GM23338 (cell line): ENCODE measurements around the gene MEGF9. TPM values are rescaled to one million over a fixed set of nuclear protein-coding genes. Genes with fewer than 3 reads are reported as not detected.

Source experiments
- ATAC-seq: fragments of 200-7000 bp; cut with Tn5 transposase; 3 replicates; pipeline ENCODE4 v1.9.1; 2020
- DNase-seq: peaks from one replicate; pipeline ENCODE4 v3.0.0-alpha.2; 2015; ENCODE audit warnings: low spot score
- H2AFZ ChIP-seq: fragments of 200-600 bp; sonication (generic); 2 replicates; pipeline ENCODE4 v1.8.0; 2016; ENCODE audit warnings: antibody characterized with exemption, mild to moderate bottlenecking, moderate library complexity
- H3F3A ChIP-seq: fragments of 200-600 bp; sonication (generic); replicated peaks from 2 replicates; pipeline ENCODE4 v1.8.0; 2017; ENCODE audit warnings: antibody characterized with exemption, mixed run types, low read depth
- H3K27ac ChIP-seq: fragments of 200-600 bp; sonication (generic); 2 replicates; pipeline ENCODE4 v1.6.1; 2016; ENCODE audit warnings: low read depth
- H3K27me3 ChIP-seq: fragments of 200-600 bp; sonication (generic); 2 replicates; pipeline ENCODE4 v1.8.0; 2016; ENCODE audit warnings: mild to moderate bottlenecking, mixed run types, moderate library complexity; ENCODE audit not compliant: insufficient read depth
- H3K36me3 ChIP-seq: fragments of 200-600 bp; sonication (generic); 2 replicates; pipeline ENCODE4 v1.8.0; 2016; ENCODE audit warnings: mild to moderate bottlenecking; ENCODE audit not compliant: insufficient read depth
- H3K4me1 ChIP-seq: fragments of 200-600 bp; sonication (generic); 2 replicates; pipeline ENCODE4 v1.8.0; 2016; ENCODE audit warnings: mild to moderate bottlenecking, moderate library complexity; ENCODE audit not compliant: insufficient read depth
- H3K4me2 ChIP-seq: fragments of 200-600 bp; sonication (generic); 2 replicates; pipeline ENCODE4 v1.7.1; 2017; ENCODE audit warnings: mixed run types
- H3K4me3 ChIP-seq: fragments of 200-600 bp; sonication (generic); 2 replicates; pipeline ENCODE4 v1.6.1; 2016; ENCODE audit warnings: mixed run types
- H3K79me2 ChIP-seq: fragments of 200-600 bp; sonication (generic); replicated peaks from 2 replicates; pipeline ENCODE4 v1.8.0; 2017; ENCODE audit warnings: mild to moderate bottlenecking; ENCODE audit not compliant: insufficient read depth
- H3K9me2 ChIP-seq: fragments of 200-600 bp; sonication (generic); 2 replicates; pipeline ENCODE4 v1.8.0; 2017; ENCODE audit not compliant: insufficient read depth
- H4K20me1 ChIP-seq: fragments of 200-600 bp; sonication (generic); replicated peaks from 2 replicates; pipeline ENCODE4 v1.8.0; 2017; ENCODE audit warnings: mild to moderate bottlenecking; ENCODE audit not compliant: insufficient read depth
- H3K27ac Mint-ChIP-seq: 2 replicates; pipeline ENCODE4 v1.8.0; 2020; ENCODE audit warnings: inconsistent platforms, mild to moderate bottlenecking, moderate library complexity, mixed read lengths
- H3K27me3 Mint-ChIP-seq: 3 replicates; pipeline ENCODE4 v1.8.0; 2022; ENCODE audit warnings: low read depth, mild to moderate bottlenecking, moderate library complexity, mixed read lengths, inconsistent platforms; ENCODE audit not compliant: insufficient read depth, poor library complexity
- H3K36me3 Mint-ChIP-seq: 3 replicates; pipeline ENCODE4 v1.8.0; 2021; ENCODE audit warnings: low read depth, mild to moderate bottlenecking, inconsistent platforms, moderate library complexity, mixed read lengths
- H3K4me1 Mint-ChIP-seq: 3 replicates; pipeline ENCODE4 v1.8.0; 2020; ENCODE audit warnings: mild to moderate bottlenecking, inconsistent platforms, mixed read lengths
- H3K4me3 Mint-ChIP-seq: 3 replicates; pipeline ENCODE4 v1.8.0; 2021; ENCODE audit warnings: moderate library complexity, mild to moderate bottlenecking, inconsistent platforms, mixed read lengths
- H3K9me3 Mint-ChIP-seq: 3 replicates; pipeline ENCODE4 v1.8.0; 2020; ENCODE audit warnings: moderate library complexity, mild to moderate bottlenecking, inconsistent platforms, mixed read lengths
- CREB1 ChIP-seq: fragments of 250-450 bp; sonication (Bioruptor Pico); IDR thresholded peaks from 2 replicates; pipeline ENCODE4 v1.5.0; 2020; ENCODE audit warnings: low read depth, mild to moderate bottlenecking, moderate library complexity
- CTCF ChIP-seq, 2 experiments: fragments of 200-600 bp in 1 of 2; sonication (generic) in 1 of 2; conservative IDR thresholded peaks; 2 replicates each; pipeline versions ENCODE4 v1.5.1 to v1.6.1; 2016 to 2017; ENCODE audit warnings: antibody characterized with exemption in 2 of 2, low read depth in 2 of 2, mild to moderate bottlenecking in 2 of 2, moderate library complexity in 1 of 2
- ETS1 ChIP-seq: IDR thresholded peaks from 2 replicates; pipeline ENCODE4 v1.6.1; 2016; ENCODE audit warnings: antibody characterized with exemption
- EZH2 ChIP-seq: fragments of 200-600 bp; sonication (generic); IDR thresholded peaks from one replicate; pipeline ENCODE4 v1.8.0; 2017; ENCODE audit warnings: antibody characterized with exemption, mild to moderate bottlenecking, low read depth; ENCODE audit not compliant: unreplicated experiment
- EZH2phosphoT487 ChIP-seq: fragments of 200-600 bp; sonication (generic); IDR thresholded peaks from one replicate; pipeline ENCODE4 v1.8.1; 2018; ENCODE audit warnings: antibody characterized with exemption; ENCODE audit not compliant: unreplicated experiment
- JUNB ChIP-seq: IDR thresholded peaks from one replicate; pipeline ENCODE4 v1.6.1; 2016; ENCODE audit warnings: antibody characterized with exemption; ENCODE audit not compliant: unreplicated experiment
- NANOG ChIP-seq: IDR thresholded peaks from 2 replicates; pipeline ENCODE4 v1.6.1; 2016; ENCODE audit warnings: antibody characterized with exemption, borderline replicate concordance
- POLR2AphosphoS5 ChIP-seq: IDR thresholded peaks from 2 replicates; pipeline ENCODE4 v1.6.1; 2016; ENCODE audit warnings: antibody characterized with exemption, low read depth
- REST ChIP-seq: IDR thresholded peaks from one replicate; pipeline ENCODE4 v1.6.1; 2018; ENCODE audit warnings: antibody characterized with exemption; ENCODE audit not compliant: unreplicated experiment
- STAT1 ChIP-seq: IDR thresholded peaks from one replicate; pipeline ENCODE4 v1.6.1; 2016; ENCODE audit warnings: antibody characterized with exemption; ENCODE audit not compliant: unreplicated experiment
- ZNF114 ChIP-seq: fragments of 250-450 bp; sonication (Bioruptor Pico); IDR thresholded peaks from 2 replicates; pipeline ENCODE4 v1.5.0; 2020; ENCODE audit warnings: mild to moderate bottlenecking, moderate library complexity
- ZNF331 ChIP-seq: fragments of 250-450 bp; sonication (Bioruptor Pico); IDR thresholded peaks from 2 replicates; pipeline ENCODE4 v1.5.0; 2020; ENCODE audit warnings: low read depth, mild to moderate bottlenecking, moderate library complexity
- ZNF462 ChIP-seq: fragments of 250-450 bp; sonication (Bioruptor Pico); IDR thresholded peaks from 2 replicates; pipeline ENCODE4 v1.5.0; 2020; ENCODE audit warnings: mild to moderate bottlenecking, moderate library complexity
- polyA plus RNA-seq: library from polyadenylated mRNA; unstranded; fragments of >200 nt; fragmentation: Nextera tagmentation; extraction: Ambion mirVana; gene quantifications from 2 replicates; pipeline ENCODE4 v1.2.1, GENCODE V29; 2016
- total RNA-seq: library from RNA; depleted of rRNA; stranded (reverse); fragments of >200 nt; shearing (Covaris generic); gene quantifications from 2 replicates; pipeline ENCODE4 v1.2.3, GENCODE V29; 2014

The MEGF9 gene
- total and polyA plus RNA-seq, 2 experiments from 2014 or later: 0.87 to 1.6 TPM

GRCh38 chr9:120630333-120630732, 83.9 kb downstream of the MEGF9 start:
- no peaks in the 10 kb centered on the region; the same call in 2 of the 3 replicates for H3K4me1 Mint-ChIP-seq
- H3K27ac ChIP-seq: no peak overlapping the region
- H2AFZ ChIP-seq: no peak overlapping the region
- H4K20me1 ChIP-seq: no peaks in the 10 kb centered on the region
- DNase-seq (no peak), ATAC-seq (no peak)
- no peak overlapping the region for H3K27ac Mint-ChIP-seq
- no peaks in the 10 kb centered on the region for H3K36me3 ChIP-seq
- H3K9me2 ChIP-seq: no peaks in the 10 kb centered on the region
- H3K4me1 ChIP-seq: no peaks in the 10 kb centered on the region
- H3K4me3 Mint-ChIP-seq: no peak overlapping the region
- no peaks in the 10 kb centered on the region for H3F3A ChIP-seq
- peaks cover under 1% of the 10 kb centered on the region; the same call in 1 of the 3 replicates for H3K9me3 Mint-ChIP-seq
- H3K4me3 ChIP-seq: no peak overlapping the region
- no peak overlapping the region for H3K4me2 ChIP-seq
- peaks cover 4% of the 10 kb centered on the region for H3K27me3 Mint-ChIP-seq
- no peaks in the 10 kb centered on the region for H3K36me3 Mint-ChIP-seq
- H3K79me2 ChIP-seq: no peaks in the 10 kb centered on the region
- no peaks in the 10 kb centered on the region for H3K27me3 ChIP-seq
- TF ChIP-seq STAT1 (no peak), JUNB (no peak), ZNF462 (CRISPR knock-in tag) (no peak), ZNF331 (CRISPR knock-in tag) (no peak), CTCF (conservative IDR thresholded peaks at IDR 0.05; ENCODE audit: low read depth in 2 of 2) (no peak), EZH2phosphoT487 (no peak), POLR2AphosphoS5 (no peak), NANOG (no peak), EZH2 (no peak), ZNF114 (CRISPR knock-in tag) (no peak), REST (no peak), ETS1 (no peak), CREB1 (CRISPR knock-in tag) (no peak)
